Panc1 (cell line): ENCODE measurements around the gene IRGQ. TPM values are rescaled to one million over a fixed set of nuclear protein-coding genes. Genes with fewer than 3 reads are reported as not detected.

Source experiments
- ATAC-seq: fragments of 200-7000 bp; cut with Tn5 transposase; 2 replicates; pipeline ENCODE4 v1.9.1; 2020; ENCODE audit warnings: mild to moderate bottlenecking, moderate library complexity
- BruUV-seq: library from RNA; stranded (reverse); fragments of 400-500 nt; replicated peaks from 2 replicates; lab custom pipeline; 2021; lab: Mats Ljungman, UMichigan
- CTCF ChIA-PET: fragments of 300-600 bp; sonication (Branson Sonifier 250); formaldehyde crosslinking; loops from one replicate; lab custom pipeline; 2022; ENCODE audit warnings: antibody characterized with exemption; lab: Charles Lee
- POLR2A ChIA-PET: fragments of 300-600 bp; sonication (Branson Sonifier 250); formaldehyde crosslinking; loops from one replicate; lab custom pipeline; 2022; ENCODE audit warnings: antibody characterized with exemption; lab: Charles Lee
- DNase-seq: peaks from one replicate; pipeline ENCODE4 v3.0.0-alpha.2; 2010; ENCODE audit warnings: low read depth, low spot score
- H3K27ac ChIP-seq: 2 replicates; pipeline ENCODE4 v1.5.1; 2011; ENCODE audit warnings: mild to moderate bottlenecking, low read length, inconsistent platforms
- H3K27me3 ChIP-seq: fragments of 200-500 bp; sonication (Bioruptor generic); 2 replicates; pipeline ENCODE4 v1.6.0; 2014; ENCODE audit warnings: low read length, inconsistent platforms; ENCODE audit not compliant: control insufficient read depth, insufficient read depth
- H3K36me3 ChIP-seq: fragments of 200-500 bp; sonication (Bioruptor generic); 2 replicates; pipeline ENCODE4 v1.5.1; 2014; ENCODE audit warnings: inconsistent platforms, mild to moderate bottlenecking, low read length, moderate library complexity; ENCODE audit not compliant: control insufficient read depth, insufficient read depth
- H3K4me1 ChIP-seq: 2 replicates; pipeline ENCODE4 v1.5.1; 2011; ENCODE audit warnings: inconsistent platforms, mild to moderate bottlenecking, low read length, moderate library complexity; ENCODE audit not compliant: control insufficient read depth, insufficient read depth
- H3K4me3 ChIP-seq, 2 experiments: 2 replicates each; pipeline ENCODE4 v1.5.1; 2011 to 2012; ENCODE audit warnings: low read depth in 2 of 2, low read length in 2 of 2, mild to moderate bottlenecking in 2 of 2, inconsistent platforms in 1 of 2, moderate library complexity in 1 of 2
- H3K9me3 ChIP-seq: fragments of 200-500 bp; sonication (Bioruptor generic); 2 replicates; pipeline ENCODE4 v1.5.1; 2014; ENCODE audit warnings: low read depth, mild to moderate bottlenecking, inconsistent platforms, low read length, moderate library complexity; ENCODE audit not compliant: control insufficient read depth, insufficient read depth
- CTCF ChIP-seq: fragments of 450-650 bp; IDR thresholded peaks from 2 replicates; pipeline ENCODE4 v1.5.1; 2017; ENCODE audit warnings: mild to moderate bottlenecking
- POLR2AphosphoS5 ChIP-seq: IDR thresholded peaks from 2 replicates; pipeline ENCODE4 v1.6.1; 2012; ENCODE audit warnings: mild to moderate bottlenecking, low read depth, low read length, moderate library complexity
- REST ChIP-seq, 2 experiments: IDR thresholded peaks; 2 replicates each; pipeline ENCODE4 v1.6.1; 2011 to 2012; ENCODE audit warnings: low read depth in 2 of 2, control low read depth in 1 of 2, low read length in 1 of 2, mild to moderate bottlenecking in 1 of 2, moderate library complexity in 1 of 2; ENCODE audit not compliant: insufficient read depth in 1 of 2
- SIN3A ChIP-seq: IDR thresholded peaks from 2 replicates; pipeline ENCODE4 v1.6.1; 2012; ENCODE audit warnings: low read depth, mild to moderate bottlenecking, low read length, moderate library complexity, borderline replicate concordance; ENCODE audit not compliant: insufficient read depth
- TCF7L2 ChIP-seq: IDR thresholded peaks from 2 replicates; pipeline ENCODE4 v1.6.1; 2011; ENCODE audit warnings: mild to moderate bottlenecking, low read depth, low read length, inconsistent platforms
- in situ Hi-C: cut with HindIII; loops from 2 replicates; pipeline ENCODE4 v1.10.0; 2016; ENCODE audit warnings: low sequenced_read_pairs, low pct_unique_long_range_greater_than_20kb
- intact Hi-C: fragments of 100-400 bp; cut with micrococcal nuclease; formaldehyde crosslinking; loops from one replicate; pipeline ENCODE4 v1.10.0; 2022; ENCODE audit not compliant: unreplicated experiment
- total RNA-seq: library from RNA; stranded (reverse); gene quantifications from one replicate; pipeline ENCODE4 v1.2.1, GENCODE V29; 2021; ENCODE audit not compliant: unreplicated experiment

IRGQ gene
- total RNA-seq, 1 experiment from 2014 or later = 20.4 TPM

GRCh38 chr19:43622956-43623355 is 27.0 kb upstream of the IRGQ start:
- Histone ChIP-seq H3K9me3 (no peaks in the 10 kb centered on the region), H3K4me1 (no peaks in the 10 kb centered on the region), H3K36me3 (no peaks in the 10 kb centered on the region), H3K27ac (no peak overlapping the region), H3K27me3 (no peaks in the 10 kb centered on the region), H3K4me3 (no peak overlapping the region)
- in situ Hi-C loops (no loop called here), intact Hi-C loops (no loop called here)
- POLR2A ChIA-PET = no interaction called here
- TF ChIP-seq CTCF (no peak), POLR2AphosphoS5 (no peak), TCF7L2 (no peak), REST (IDR thresholded peaks at IDR 0.05; ENCODE audit: insufficient read depth in 1 of 2, low read depth in 2 of 2, low read length in 1 of 2) (no peak), SIN3A (no peak)
- BruUV-seq = no TSS peak
- CTCF ChIA-PET = no interaction called here
- ATAC-seq (no peak), DNase-seq (no peak)

GRCh38 chr19:43622070-43622469 is 26.1 kb upstream of the IRGQ start:
- in situ Hi-C loops = no loop called here
- no peak for TF ChIP-seq POLR2AphosphoS5
- no peak for DNase-seq
- Histone ChIP-seq H3K4me1 (no peaks in the 10 kb centered on the region), H3K9me3 (no peaks in the 10 kb centered on the region), H3K36me3 (no peaks in the 10 kb centered on the region), H3K27ac (no peak overlapping the region), H3K4me3 (no peak overlapping the region), H3K27me3 (no peaks in the 10 kb centered on the region)
- CTCF ChIA-PET = no interaction called here
- intact Hi-C loops = no loop called here
- POLR2A ChIA-PET = no interaction called here
- no TSS peak for BruUV-seq
- ATAC-seq = no peak

GRCh38 chr19:43620061-43621001 is 24.4 kb upstream of the IRGQ start:
- peak overlapping the region; percentile 68 to 85 for H3K4me3 ChIP-seq
- ATAC-seq = no peak
- peak overlapping the region; percentile 88 for H3K27ac ChIP-seq
- intact Hi-C loops (no loop called here), in situ Hi-C loops (no loop called here)
- CTCF ChIA-PET = no interaction called here
- BruUV-seq = TSS peak; percentile 75
- no peak for TF ChIP-seq SIN3A
- no peak for TF ChIP-seq CTCF
- TF ChIP-seq POLR2AphosphoS5 = no peak
- no peak for TF ChIP-seq REST (IDR thresholded peaks at IDR 0.05; ENCODE audit: insufficient read depth in 1 of 2, low read depth in 2 of 2, low read length in 1 of 2)
- TF ChIP-seq TCF7L2 = no peak
- no peaks in the 10 kb centered on the region for H3K27me3 ChIP-seq
- no peaks in the 10 kb centered on the region for H3K4me1 ChIP-seq
- no peaks in the 10 kb centered on the region for H3K36me3 ChIP-seq
- DNase-seq = no peak
- no peaks in the 10 kb centered on the region for H3K9me3 ChIP-seq
- POLR2A ChIA-PET = interaction anchor here (0.6 kb wide), 1 partner anchor 141 kb away, joined by 5 read pairs; no protein-coding TSS in a partner anchor
